HG03354 (cell line): ENCODE results near the gene KRTAP4-5.
"Not testable (repeated sequence)": the region's sequence is repeated elsewhere in the genome, so short reads cannot be mapped to it uniquely, and the experiment has no call there.

ENCODE experiments used
- ATAC-seq: cut with Tn5 transposase; IDR thresholded peaks from one replicate; pipeline ENCODE4 v1.9.1; 2021; ENCODE audit warnings: mild to moderate bottlenecking; ENCODE audit not compliant: unreplicated experiment, poor library complexity, severe bottlenecking

The KRTAP4-5 gene

GRCh38 chr17:41149652-41149985 lies at the start of gene KRTAP4-5:
Gene KRTAP4-5 (minus strand): TSS chr17:41149825. CDS start chr17:41149767, 58 bp downstream.
- no peak for ATAC-seq

GRCh38 chr17:41196068-41196467 lies 46.4 kb upstream of the KRTAP4-5 start:
- no peak for ATAC-seq

- ATAC-seq = no peak
Measured at GRCh38 chr17:41190328-41190727, 40.7 kb upstream of the KRTAP4-5 start.

- ATAC-seq = not testable (repeated sequence)
Measured at GRCh38 chr17:41189837-41190318, 40.3 kb upstream of the KRTAP4-5 start, which contains the start of gene KRTAP9-1. Gene KRTAP9-1 (plus strand): TSS chr17:41189887. CDS start chr17:41189887, 0 bp downstream.

GRCh38 chr17:41186872-41187271 lies 37.2 kb upstream of the KRTAP4-5 start:
- ATAC-seq = no peak

GRCh38 chr17:41185001-41185400 lies 35.4 kb upstream of the KRTAP4-5 start:
- ATAC-seq = no peak

- no peak for ATAC-seq
Measured at GRCh38 chr17:41184480-41184961, 34.9 kb upstream of the KRTAP4-5 start, which contains the start of gene KRTAP4-1. Gene KRTAP4-1 (minus strand): TSS chr17:41184911. CDS start chr17:41184854, 57 bp downstream.

- no peak for ATAC-seq
Measured at GRCh38 chr17:41178843-41179616, 29.4 kb upstream of the KRTAP4-5 start.

- ATAC-seq = no peak
Measured at GRCh38 chr17:41178341-41178740, 28.7 kb upstream of the KRTAP4-5 start.

- ATAC-seq = no peak
Measured at GRCh38 chr17:41177727-41178271, 28.2 kb upstream of the KRTAP4-5 start, which contains the start of gene KRTAP4-2. Gene KRTAP4-2 (minus strand): TSS chr17:41178221. CDS start chr17:41178164, 57 bp downstream.

GRCh38 chr17:41176744-41177387 lies 27.2 kb upstream of the KRTAP4-5 start:
- no peak for ATAC-seq

GRCh38 chr17:41171886-41172285 lies 22.3 kb upstream of the KRTAP4-5 start:
- ATAC-seq = no peak

GRCh38 chr17:41168121-41168520 lies 18.5 kb upstream of the KRTAP4-5 start, which contains the start of gene KRTAP4-3:
Gene KRTAP4-3 (minus strand): TSS chr17:41168221. CDS start chr17:41168172, 49 bp downstream.
- no peak for ATAC-seq

GRCh38 chr17:41167561-41167960 lies 17.9 kb upstream of the KRTAP4-5 start:
- ATAC-seq = no peak

- ATAC-seq = no peak
Measured at GRCh38 chr17:41163828-41164227, 14.2 kb upstream of the KRTAP4-5 start.

- ATAC-seq = no peak
Measured at GRCh38 chr17:41160648-41161047, 11.0 kb upstream of the KRTAP4-5 start, which contains the start of gene KRTAP4-4. Gene KRTAP4-4 (minus strand): TSS chr17:41160748. CDS start chr17:41160691, 57 bp downstream.

- not testable (repeated sequence) for ATAC-seq
Measured at GRCh38 chr17:41160190-41160589, 10.6 kb upstream of the KRTAP4-5 start.

- ATAC-seq = no peak
Measured at GRCh38 chr17:41153856-41154255, 4.2 kb upstream of the KRTAP4-5 start.

- no peak for ATAC-seq
Measured at GRCh38 chr17:41151525-41151924, 1.9 kb upstream of the KRTAP4-5 start.

GRCh38 chr17:41150026-41150425 lies 401 bp upstream of the KRTAP4-5 start:
- ATAC-seq = no peak
